SW 1271 (cell line): ENCODE data around the gene SH3GL1.
"Not testable (repeated sequence)": the region's sequence is repeated elsewhere in the genome, so short reads cannot be mapped to it uniquely, and the experiment has no call there.

Experiments used
- DNase-seq, 2 experiments: peaks; one replicate each; lab custom pipeline; 2025; lab: John Stamatoyannopoulos, UW

The SH3GL1 gene

DNA sequence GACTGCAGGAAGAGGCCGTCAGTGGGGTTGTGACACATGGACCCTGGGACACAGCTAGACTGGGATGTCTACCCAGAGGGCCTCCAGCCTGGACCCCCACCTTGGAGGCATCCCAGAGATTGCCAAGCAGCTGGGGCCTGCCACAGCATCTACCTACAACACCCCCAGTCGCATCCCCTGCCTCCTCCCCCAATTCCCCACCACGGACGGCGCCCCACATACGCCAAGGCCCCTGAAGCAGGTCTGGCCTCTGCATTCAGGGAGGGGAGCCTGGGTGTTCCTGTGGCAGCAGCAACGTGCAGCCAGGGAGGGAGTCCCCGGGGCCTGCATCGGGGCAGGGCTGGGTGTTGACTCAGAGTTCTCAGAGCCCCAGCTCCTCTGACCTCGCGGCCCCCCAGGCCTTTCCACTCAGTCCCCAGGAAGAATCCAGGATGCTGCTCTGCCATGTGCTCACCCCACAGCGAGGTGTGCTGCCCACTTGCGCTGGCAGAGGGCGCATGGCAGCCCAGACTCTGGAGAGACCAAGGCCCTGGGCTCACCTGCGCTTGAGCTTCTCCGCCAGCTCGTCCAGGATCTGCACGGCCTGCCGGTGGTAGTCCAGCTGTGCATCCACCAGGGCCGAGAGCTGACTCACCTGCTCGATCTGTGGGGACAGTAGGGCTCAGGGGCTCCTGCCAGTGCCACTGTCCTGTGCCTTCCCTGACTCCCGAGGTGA is 37.4 kb downstream of the SH3GL1 start:
- DNase-seq: no peak

DNA sequence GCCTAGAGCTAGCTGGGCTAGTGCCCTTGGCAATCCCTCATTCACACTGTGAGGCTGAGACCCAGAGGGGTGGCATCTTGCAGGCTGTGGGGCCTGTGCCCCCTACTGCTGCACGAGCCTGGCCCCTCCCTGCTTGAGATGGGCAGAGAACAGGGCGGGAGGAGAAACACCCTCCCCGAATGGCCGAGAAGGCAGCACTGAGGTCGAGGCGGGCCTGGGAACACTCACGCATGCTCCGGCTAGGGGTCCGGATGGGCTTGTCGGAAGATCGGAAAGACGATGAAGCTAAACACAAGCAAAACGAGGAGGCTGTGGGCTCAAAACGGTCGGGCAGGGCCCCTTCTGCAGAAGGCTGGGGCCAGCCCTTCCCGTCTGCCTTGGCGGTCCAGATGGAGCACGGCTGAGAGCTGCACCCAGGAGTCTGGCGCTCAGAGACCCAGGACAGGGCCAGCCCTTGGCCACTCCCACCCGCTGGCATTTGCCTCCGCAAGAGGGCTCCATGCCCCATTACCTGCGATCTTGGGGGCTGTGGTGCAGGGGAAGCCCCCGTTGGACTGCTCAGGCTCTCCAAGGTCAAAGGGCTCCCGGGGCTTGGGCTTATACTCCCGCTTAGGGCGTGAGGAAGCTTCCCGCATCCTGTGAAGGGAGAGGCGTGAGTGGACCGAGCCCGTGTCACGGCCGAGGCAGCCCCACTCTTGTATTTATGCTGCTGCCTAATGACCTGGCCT is 38.1 kb downstream of the SH3GL1 start:
- no peak for DNase-seq

DNA sequence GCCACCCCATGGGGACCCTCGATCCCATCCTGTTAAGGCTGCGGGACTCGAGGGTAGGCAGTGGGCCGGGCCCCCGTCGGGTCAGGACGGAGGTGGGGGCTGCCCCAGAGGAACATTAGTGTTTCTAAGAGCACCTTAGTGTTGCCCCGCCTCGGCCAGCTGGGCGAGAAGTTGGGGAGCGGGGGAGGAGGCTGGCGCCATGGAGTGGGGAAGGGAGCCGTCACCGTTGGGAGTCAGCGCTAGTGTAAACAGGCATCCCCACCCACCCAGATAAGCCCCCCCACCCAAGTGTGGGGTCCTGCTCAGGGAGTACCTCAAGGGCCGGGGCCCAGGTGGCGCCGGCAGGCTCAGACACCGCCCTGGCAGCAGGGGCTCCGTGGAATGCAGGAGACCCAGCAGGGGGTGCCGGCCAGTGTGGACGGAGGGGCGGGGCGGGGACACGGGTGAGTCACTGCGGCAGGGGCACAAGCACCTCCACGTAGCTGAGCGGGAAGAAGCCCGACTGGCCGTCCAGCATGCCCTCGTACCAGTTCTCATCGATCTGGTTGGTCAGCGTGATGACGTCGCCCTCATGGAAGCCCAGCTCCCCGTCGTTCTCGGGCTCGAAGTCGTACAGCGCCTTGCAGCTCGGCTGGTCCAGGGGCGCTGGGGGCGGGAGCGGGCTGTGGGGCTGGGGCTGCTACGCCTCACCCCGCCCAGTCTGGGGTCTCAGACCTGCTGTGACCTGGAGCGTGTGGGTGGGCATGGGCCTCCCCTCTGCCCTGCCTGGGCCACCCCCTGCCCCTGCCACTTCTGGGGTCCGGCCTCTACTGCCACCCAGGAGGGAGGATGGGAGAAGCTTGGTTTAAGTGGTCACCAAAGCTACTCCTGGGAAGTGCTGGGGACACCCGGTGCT is 38.9 kb downstream of the SH3GL1 start:
- no peak for DNase-seq

DNA sequence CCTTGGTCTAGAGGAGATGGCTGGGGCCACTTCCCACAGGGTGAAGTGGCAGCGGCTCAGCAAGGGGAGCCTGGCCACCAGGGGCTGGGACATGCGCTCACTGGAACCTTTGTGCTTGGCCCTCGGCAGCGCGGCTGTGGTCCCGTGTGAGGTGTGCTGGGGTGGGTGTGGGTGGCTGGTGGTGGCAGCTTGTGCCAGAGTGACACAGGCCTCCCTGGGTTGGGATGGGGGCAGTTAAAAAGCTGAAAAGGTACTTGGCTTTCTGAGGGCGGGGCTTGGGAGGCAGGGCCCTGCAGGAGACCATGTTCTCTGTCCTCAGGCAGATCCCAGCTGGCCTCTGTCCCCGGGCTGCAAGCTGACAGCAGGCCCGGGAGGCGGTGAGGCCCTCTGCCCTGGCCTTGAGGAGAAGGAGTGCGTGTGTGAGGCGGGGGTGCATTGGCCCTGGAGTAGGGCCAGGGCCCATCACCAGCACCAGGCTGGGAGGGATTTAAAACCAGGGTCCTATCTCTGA is 39.7 kb downstream of the SH3GL1 start:
- DNase-seq: no peak

DNA sequence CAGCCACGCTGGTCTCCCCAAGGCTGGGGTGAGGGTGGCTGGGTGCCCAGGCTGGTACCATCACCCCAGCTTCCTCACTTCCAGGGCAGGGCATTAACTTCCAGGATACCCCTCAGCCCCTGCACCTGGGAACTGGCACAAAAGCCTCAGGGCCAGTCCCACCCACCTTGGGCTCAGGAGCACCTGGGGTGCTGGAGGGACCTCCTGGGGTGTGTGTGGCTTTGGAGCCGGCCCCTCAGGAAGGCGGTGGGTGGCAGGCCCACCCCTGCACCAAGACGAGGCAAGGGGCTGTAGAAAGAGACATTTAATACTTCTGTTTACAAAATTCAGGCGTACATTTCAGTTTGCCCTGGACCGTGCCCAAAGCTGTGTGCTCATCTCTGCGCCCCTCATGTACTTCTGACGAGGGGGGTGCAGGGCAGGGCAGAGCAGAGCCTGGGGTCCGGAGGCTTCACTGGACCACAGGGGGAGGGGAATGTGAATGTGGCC is 40.2 kb downstream of the SH3GL1 start:
- DNase-seq: no peak

DNA sequence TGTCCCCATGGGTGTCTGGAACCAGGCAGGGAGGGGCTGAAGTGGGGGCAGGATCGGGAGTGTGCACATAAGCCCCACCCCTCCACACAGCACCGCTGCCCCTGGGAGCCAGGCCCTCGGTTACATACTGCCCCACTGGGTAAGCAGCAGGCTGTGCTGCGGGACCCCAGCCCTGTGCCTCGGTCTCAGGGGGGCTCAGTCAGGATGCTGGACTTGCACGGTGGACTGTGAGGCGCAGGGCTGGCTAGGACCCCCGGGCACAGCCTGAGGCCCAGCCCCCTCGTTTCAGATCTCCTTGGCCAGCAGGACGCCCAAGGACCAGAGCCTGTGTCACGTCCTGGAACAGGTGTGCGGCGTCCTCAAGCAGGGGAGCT is 40.7 kb downstream of the SH3GL1 start:
- no peak for DNase-seq

DNA sequence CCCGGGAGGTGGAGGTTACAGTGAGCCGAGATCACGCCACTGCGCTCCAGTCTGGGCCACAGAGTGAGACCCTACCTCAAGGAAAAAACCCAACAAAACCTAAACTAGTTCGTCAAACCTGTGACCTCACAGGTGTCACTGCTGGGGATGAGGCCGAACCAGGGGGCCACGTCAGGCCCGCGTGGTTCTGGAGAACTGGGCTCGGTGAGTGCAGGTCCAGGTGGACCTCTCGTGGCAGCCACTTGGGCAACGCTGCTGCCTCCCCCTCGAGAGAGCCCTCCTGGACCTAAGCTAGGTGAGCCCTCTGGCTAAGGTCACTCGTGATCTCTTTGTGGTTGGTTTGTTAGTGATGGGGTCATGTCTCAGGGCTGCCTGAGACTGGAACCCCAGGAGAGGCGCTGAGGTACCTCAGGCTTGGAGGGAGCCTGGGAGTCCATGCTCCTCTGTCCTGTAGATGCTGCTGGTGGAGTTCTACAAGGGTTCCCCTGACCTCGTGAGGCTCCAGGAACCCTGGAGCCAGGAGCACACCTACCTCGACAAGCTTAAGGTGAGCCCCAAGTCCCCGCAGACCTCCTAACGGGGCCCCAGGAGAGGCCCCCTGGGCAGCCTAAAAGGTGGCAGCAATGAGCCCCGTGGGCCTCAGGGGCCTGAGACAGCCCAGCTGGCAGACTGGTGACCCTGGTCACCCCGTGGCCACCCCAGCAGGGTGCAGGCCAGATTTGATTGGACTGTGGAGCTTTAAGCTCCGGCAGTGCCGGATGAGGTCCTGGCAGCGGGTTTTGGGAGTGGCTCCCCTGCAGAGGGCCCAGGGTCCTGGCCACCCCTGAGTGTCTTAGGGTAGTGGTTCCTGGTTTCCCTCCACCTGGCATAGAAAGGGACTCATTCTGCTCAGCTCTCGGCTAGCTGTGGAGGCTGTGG is 41.4 kb downstream of the SH3GL1 start:
- no peak for DNase-seq

DNA sequence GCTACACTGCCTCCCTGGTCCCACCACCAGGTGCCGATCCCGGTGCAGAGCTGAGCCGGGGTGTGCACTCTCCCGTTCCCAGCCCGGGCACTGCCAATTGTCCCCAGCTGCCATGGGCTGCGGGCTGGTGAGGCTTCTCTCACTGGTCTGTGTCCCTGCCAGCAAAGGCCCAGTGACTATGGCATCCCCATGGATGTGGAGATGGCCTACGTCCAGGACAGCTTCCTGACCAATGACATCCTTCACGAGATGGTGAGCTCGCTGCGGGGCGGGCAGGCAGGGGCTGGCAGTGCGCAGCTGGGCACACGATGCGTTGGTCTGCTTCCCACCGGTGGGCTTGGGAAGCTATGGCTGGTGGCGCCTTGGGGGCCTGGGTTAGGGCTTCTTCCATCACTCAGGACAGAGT is 42.4 kb downstream of the SH3GL1 start:
- no peak for DNase-seq

DNA sequence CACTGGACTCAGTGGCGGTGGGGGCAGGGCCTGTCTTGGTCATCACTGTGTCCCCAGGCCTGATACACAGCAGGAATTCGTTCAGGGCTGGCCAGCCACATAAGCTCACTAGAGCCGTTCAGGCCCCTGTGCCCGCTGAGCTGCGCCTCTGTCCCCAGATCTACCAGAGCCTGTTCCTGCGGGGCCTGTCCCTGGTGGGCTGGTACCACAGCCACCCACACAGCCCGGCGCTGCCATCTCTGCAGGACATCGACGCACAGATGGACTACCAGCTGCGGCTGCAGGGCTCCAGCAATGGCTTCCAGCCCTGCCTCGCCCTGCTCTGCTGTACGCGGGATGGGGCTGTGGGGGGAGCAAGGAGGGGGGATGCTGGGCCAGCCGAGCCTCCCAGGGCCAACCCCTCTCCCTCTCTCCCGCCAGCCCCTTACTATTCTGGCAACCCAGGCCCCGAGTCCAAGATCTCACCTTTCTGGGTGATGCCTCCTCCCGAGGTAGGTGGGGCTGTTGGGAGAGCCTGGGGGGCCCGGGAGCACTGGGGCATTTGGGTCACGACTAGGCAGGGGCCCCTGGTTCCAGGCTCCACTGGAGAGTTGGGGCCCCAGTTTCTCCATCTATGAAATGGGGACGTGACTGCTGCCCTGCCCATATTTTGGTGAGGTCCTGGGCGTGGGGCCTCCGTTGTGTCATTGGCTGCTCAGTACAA is 43.1 kb downstream of the SH3GL1 start:
- no peak for DNase-seq

DNA sequence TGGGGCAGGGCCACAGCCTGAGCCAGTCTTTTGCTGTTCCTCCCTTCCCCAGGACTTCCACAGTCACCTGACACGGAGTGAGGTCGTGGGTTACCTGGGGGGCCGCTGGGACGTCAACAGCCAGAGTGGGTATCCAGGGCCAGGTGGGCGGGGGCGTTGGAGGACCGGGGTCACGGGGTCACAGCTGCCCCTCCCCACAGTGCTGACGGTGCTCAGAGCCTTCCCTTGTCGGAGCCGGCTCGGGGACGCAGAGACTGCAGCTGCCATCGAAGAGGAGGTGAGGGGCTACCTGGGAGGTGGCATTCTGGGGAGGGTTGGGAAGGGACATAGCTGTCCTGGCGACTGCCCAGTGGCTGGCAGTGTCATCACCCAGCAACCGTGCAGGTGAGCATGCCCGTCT is 45.5 kb downstream of the SH3GL1 start:
- DNase-seq: no peak

DNA sequence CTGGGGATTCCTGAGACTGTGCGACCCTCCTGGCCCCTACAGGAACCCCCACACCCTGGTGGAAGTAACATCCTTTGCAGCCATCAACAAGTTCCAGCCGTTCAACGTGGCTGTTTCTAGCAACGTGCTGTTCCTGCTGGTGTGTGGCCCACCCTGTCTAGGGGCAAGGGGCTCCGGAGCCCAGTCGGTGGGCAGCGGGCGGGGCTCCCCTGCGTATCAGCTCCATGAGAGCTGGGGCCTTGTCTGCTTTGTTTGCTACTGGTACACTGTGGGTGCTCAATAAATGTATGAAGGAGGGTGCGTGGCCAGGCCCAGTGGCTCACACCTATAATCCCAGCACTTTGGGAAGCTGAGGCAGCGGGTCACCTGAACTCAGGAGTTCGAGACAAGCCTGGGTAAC is 46.1 kb downstream of the SH3GL1 start:
- DNase-seq: no peak

DNA sequence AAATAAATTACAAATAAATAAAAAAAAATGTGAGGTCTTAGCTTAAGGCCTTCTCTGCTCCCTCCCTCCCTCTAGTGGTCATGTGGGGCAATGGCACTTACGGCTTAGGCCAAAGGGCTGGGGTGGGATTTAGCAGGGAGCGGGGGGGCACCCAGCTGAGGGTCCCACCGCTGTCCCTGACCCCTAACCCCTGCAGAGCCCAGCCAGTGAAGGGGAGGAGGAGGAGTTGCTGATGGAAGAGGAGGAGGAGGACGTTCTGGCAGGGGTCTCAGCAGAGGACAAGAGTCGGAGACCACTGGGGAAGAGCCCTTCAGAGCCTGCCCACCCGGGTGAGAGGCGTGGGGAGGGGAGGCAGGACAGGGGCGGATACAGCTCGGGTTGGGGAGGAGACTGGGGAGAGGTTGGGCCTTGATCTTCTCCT is 47.6 kb downstream of the SH3GL1 start:
- peak; percentile 31 to 72 for DNase-seq

DNA sequence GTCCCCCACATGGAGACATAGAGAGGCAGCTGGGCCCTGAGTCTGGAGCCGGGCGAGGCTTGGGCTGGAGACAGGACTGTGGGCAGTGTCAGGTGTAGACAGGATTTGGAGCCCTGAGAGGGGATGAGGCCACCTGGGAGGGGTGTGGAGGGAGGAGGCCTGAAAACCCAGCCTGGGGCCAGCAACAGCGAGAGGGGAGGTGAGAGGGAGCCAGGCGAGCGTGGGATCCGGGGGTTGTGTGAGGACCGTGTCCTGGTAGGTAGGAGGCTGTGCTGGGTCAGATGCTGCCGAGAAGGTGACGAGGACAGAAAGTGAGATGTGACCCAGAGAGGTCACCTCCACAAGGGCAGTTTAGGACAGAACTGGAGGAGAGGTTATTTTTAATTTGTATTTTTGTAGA is 49.6 kb downstream of the SH3GL1 start:
- no peak for DNase-seq

DNA sequence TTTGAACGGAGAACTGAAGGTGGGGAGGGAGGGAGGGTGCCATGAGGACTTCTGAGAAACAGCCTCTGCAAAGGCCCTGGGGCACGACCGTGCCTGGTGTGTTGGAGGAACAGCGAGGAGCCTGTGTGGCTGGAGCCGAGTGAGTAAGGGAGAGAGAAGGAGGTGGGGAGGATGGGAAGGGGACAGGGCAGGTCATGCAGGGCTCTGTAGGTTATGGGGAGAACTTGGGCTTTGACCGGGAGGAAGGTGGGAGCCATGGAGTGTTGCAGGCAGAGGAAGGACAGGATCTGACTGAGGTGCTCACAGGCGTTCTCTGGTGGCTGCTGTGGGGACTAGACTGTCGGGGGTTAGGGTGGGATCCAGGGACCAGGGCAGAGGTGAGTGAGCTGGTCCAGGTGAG is 50.2 kb downstream of the SH3GL1 start:
- no peak for DNase-seq

DNA sequence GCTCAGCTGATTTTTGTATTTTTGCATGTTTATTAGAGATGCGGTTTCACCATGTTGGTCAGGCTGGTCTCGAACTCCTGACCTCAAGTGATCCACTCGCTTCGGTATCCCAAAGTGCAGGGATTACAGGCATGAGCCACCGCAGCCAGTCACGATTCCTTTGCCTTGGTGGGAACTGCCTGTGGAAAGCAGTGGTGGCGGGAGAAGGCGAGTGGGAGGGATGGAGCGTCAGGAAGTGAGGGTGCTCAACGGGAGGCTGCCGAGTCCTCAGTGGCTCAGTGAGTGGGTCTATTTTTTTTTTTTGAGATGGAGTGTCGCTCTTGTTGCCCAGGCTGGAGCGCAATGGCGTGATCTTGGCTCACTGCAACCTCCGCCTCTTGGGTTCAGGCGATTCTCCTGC is 51.1 kb downstream of the SH3GL1 start:
- DNase-seq: not testable (repeated sequence)

DNA sequence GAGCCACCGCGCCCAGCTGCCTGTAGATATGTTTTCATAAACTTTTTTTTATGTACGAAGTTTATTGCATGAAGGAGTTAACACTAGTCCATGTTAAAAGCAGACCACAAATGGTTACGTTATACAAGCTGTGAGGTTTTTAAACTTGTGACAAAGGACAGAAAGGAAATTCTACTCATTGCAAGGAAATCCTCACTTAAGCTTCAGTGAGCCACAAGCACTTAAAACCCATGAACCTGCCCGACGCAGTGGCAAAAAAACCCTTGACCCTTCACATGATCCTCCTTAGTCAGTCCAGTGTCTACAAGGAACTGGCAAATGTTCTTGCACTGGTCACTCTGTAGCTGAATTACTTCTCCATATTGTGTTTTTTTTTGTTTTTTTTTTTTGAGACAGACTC is 52.8 kb downstream of the SH3GL1 start:
- no peak for DNase-seq

DNA sequence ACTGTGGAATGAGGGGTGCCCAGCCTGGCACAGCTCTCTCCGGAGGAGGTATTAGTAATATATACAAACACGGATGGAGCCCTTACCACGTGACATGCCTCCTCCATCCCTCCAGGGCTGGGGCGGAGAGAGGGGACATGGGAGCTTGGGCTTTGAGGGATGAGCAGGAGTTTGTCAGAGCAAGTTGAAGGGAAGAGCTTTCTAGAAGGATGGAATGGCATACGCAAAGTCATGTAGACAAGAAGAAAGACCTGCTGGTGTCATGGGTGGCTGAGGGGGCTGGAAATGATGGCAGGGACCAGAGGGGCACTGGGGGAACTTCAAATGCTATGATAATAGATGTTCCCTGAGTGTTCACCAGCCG is 54.3 kb downstream of the SH3GL1 start:
- no peak for DNase-seq

DNA sequence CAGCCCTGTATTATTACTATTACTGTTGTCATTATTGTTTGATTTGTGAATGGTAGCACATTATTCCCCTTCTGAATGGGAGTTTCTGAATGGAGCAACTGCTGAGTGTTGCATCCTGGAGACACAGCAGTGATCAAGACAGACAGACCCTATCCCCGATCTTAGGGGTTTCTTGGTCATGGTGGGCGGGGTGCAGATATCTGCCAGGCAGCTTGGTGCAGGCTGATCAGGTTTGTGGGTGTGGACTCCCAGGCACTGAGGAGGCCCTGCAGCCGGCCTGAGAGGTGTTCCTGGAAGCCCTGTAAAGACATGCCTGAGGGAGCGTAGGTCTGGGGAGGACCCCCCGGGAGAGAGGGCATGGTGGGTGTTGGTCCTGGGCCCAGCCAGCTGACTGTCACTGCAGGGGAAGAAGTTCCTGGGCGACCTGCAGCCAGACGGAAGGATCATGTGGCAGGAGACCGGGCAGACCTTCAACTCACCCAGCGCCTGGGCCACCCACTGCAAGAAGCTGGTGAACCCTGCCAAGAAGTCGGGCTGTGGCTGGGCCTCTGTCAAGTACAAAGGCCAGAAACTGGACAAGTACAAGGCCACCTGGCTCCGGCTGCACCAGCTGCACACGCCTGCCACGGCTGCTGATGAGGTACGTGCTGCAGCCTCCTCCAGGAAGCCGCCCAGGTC is 54.9 kb downstream of the SH3GL1 start:
- no peak for DNase-seq

DNA sequence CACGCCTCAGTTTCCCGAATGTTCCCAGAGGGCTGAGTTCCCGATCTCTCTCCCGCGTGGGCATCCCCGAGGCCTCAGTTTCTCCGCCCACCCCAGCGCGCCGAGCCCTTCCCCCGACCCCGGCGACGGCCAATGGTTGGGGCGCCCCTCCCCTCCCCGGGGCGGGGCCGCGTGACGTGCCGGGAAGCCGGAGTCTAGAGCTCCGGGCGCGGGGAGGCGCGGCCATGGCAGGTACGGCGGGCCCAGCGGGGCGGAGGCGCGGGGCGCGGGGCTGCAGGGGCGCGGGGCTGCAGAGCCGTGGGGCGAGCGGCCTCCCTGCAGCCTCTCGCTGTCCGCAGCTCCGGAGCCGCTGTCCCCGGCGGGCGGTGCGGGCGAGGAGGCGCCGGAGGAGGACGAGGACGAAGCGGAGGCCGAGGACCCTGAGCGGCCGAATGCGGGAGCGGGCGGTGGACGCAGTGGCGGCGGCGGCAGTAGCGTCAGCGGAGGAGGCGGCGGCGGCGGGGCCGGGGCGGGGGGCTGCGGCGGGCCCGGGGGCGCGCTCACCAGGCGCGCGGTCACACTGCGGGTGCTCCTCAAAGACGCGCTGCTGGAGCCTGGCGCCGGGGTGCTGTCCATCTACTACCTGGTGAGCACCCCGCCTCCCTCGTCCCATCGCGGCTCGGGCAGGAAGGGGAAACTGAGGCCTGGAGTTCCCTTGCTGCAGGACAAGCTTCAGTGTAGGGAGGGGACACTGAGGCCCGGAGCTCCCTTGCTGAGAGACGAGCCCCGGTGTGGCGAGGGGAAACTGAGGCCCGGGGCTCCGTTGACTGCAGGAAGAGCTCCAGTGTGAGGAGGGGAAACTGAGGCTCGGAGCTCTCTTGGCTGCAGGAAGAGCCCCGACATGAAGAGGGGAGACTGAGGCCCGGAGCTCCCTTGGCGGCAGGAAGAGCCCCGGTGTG is 56.7 kb downstream of the SH3GL1 start, which contains the start of gene MPND:
Gene MPND, plus strand, starts transcription at position 193 of the 938 bp plus-strand sequence. Its CDS starts 32 bp downstream, at position 225.
- peak; percentile 66 to 71 for DNase-seq
